Astrocyte of the spinal cord (primary cell): ENCODE data around the gene OPRL1.

ENCODE experiments used
- DNase-seq: peaks from one replicate; pipeline ENCODE4 v3.0.0; 2011; ENCODE audit warnings: low read depth, low spot score
- H3K4me3 ChIP-seq: 2 replicates; pipeline ENCODE4 v1.5.1; 2011; ENCODE audit warnings: low read depth, mild to moderate bottlenecking, low read length, moderate library complexity
- in situ Hi-C: cut with HindIII; loops from 2 replicates; pipeline ENCODE4 v1.10.0; 2017; ENCODE audit warnings: low sequenced_read_pairs
- TF ChIP-seq, protein P1 (sequence below): IDR thresholded peaks from 2 replicates; pipeline ENCODE4 v1.5.1; 2012; ENCODE audit warnings: low read depth, mild to moderate bottlenecking, low read length, inconsistent platforms

OPRL1 gene

DNA sequence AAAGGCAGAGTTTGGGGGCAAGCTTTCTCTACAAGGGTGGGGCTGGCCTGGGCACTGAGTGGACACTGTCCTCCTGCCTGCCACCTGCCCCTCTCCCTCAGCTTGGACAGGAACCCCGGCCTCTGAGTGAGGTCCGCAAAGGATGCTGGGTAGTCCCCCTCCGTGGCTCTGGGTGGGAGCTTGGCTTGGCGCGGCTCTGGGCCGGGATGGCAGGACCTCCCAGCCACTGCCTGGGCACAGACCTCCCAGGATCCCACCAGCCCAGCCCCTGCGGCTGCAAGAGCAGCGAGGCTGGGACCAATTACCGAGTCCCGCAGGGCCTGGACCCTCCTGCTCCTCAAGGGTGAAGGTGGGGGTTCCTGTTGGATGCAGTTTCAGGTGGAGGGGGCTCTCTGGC is 27.6 kb upstream of the OPRL1 start:
- DNase-seq, result no peak
- in situ Hi-C loops, result no loop called here
- H3K4me3 ChIP-seq, result no peak overlapping the region
- TF ChIP-seq, protein P1, sequence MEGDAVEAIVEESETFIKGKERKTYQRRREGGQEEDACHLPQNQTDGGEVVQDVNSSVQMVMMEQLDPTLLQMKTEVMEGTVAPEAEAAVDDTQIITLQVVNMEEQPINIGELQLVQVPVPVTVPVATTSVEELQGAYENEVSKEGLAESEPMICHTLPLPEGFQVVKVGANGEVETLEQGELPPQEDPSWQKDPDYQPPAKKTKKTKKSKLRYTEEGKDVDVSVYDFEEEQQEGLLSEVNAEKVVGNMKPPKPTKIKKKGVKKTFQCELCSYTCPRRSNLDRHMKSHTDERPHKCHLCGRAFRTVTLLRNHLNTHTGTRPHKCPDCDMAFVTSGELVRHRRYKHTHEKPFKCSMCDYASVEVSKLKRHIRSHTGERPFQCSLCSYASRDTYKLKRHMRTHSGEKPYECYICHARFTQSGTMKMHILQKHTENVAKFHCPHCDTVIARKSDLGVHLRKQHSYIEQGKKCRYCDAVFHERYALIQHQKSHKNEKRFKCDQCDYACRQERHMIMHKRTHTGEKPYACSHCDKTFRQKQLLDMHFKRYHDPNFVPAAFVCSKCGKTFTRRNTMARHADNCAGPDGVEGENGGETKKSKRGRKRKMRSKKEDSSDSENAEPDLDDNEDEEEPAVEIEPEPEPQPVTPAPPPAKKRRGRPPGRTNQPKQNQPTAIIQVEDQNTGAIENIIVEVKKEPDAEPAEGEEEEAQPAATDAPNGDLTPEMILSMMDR, result no peak

DNA sequence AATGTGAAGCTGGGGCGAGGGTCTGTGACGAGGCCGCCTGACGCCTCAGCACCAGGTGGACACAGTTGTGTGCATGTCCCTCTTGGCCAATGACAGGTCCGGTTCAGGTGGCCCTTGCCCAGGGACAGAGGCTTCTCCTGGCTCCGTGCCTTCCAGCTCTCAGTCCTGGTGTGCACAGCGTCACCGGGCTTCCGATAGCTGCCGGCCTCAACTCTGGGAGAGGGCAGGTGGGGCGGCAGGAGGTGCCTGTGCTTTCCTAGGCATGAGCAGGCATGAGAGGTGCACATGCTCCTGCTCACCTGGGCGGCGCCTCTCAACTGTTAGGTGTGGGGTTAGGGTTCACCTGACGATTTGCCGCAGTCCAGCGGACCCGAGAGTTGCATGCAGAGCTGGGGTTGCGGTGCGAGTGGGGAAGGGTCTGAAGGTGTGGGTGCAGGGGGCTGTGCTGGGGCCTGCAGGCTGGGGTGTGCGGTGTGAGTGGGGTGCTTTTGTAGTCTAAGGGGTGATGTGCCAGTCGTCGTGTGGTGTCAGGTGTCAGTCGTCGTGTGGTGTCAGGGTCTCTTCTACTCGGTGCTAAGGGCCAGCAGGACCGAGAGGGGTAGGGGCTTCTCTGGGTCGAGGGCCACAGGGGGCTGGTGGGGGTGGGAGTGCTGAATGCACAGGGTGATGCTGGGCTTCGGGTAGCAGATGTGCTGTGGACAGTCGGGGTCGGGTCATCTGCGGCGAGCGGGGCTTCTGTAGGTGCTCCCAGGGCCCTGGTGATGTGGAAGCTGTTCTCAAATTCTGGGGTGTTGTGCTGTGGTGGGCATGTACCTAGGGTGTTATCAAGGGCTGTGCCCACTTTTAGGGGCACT is 26.7 kb upstream of the OPRL1 start:
- in situ Hi-C loops, result no loop called here
- TF ChIP-seq, protein P1, result no peak
- no peak overlapping the region for H3K4me3 ChIP-seq
- no peak for DNase-seq

DNA sequence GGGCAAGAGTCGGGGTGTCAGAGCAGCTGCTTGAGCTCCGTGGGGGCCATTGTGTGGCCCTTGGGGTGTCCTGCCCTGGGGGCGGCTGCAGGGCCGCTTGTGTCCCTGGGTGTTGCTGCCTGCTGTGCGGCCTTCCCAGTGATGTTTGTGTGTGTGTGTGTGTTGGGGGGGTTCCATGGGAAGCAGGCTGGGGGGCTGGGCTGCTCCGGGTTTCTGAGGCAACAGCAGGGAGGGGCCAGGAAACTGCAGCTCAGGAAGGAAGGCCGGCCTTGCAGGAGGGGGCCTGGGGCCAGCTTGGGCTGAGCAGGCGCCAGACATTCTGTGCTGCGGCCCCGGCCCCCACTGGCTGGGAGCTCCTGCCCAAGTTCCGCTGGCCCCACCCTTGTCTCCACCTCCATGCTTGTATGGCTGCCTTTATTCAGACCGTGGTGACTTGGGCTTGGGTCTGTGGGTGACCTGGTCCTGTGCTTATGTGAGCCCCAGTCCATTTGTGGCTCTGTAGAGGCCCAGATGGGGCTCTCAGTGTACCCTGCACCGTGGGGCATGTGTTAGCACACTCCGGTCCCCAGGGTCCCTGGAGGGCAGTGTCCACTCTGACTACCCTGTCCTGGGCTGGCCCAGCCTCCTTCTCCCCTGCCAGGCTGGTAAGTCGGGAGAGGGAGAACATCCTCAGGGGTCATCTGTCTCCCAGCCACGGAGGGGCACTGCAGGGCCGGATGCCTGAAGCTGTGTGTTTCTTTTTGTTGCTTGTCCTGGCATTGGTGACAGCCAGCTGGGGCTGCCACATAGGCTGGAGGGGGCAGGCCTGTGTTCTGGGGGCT is 25.8 kb upstream of the OPRL1 start:
- peak; percentile 23 for DNase-seq
- TF ChIP-seq, protein P1, result peak; percentile 33
- in situ Hi-C loops, result no loop called here
- no peak overlapping the region for H3K4me3 ChIP-seq

DNA sequence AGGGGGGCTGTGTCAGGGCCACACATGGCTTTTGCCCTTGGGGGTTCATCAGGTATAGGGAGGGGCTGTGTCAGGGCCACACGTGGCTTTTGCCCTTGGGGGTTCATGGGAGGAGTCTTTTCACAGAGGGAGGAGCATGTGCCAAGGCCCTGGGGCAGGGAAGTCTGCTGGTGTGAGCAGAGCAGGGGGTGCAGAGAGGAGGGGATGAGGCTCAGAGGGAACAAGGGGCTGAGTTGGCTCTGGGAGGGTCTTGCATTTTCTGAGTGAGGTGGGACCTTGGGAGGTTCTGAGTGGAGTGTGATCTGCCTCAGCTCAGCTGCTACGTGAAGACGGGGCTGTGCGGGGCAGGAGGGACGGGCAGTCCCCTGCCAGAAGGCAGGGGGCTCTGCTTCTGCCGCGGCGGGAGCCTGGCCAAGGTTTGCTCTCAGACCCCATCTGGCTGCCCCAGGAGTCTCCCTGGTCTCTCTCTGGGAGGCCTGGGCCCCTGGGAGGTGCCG is 24.4 kb upstream of the OPRL1 start:
- TF ChIP-seq, protein P1, result no peak
- no peak overlapping the region for H3K4me3 ChIP-seq
- in situ Hi-C loops, result no loop called here
- no peak for DNase-seq

DNA sequence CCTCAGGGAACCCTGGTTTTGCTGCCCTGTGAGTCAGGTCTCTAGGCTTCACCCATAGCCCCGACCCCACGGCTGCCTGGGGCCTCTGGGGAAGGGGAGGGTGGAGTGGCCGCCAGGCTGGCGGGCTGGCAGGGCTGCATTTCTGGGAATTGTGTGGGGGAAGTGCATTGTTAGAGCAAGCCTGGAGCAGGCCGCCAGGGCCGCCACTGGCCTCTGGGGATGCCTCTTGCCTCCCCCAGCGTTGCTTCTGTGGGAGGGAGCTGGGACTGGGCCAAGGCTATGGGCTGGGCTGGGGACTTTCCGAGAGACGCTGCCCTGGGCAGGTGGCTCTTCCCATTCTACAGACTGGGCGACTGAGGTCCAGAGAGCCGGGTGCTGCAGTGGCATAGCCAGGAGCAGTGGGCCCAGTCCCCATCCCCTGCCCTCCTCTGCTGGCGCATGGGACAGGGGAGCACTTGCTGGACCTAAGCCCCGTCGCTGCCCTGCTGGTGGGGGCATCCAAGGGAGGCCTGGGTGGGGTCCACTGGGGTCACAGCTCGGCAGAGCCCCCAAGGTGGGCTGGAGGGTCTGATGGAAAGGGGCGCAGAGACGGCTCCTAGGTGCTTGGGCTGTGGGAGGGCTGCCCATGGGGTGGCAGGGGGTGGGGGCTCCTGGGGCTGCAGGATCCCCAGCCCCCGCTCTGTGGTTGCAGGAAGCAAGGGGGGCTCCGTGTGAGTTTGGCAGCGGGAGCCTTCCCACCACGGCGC is 23.8 kb upstream of the OPRL1 start:
- TF ChIP-seq, protein P1, result no peak
- in situ Hi-C loops, result no loop called here
- no peak for DNase-seq
- H3K4me3 ChIP-seq, result no peak overlapping the region

DNA sequence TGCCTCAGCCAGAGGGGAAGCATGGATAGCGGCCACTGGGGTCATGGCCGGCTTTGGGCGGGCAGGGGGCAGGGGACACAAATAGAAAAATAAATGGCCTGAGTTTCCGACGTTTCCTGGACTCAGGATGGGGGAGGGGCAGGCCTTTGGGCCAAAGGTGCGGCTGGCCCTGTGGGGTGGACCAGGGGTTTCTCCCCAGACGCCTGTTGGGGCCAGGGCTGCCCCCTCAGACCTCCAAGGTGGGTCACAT is 23.3 kb upstream of the OPRL1 start:
- H3K4me3 ChIP-seq, result no peak overlapping the region
- TF ChIP-seq, protein P1, result no peak
- in situ Hi-C loops, result no loop called here
- DNase-seq, result no peak
